ENCODE results near the gene RGS3.

The RGS3 gene

DNA sequence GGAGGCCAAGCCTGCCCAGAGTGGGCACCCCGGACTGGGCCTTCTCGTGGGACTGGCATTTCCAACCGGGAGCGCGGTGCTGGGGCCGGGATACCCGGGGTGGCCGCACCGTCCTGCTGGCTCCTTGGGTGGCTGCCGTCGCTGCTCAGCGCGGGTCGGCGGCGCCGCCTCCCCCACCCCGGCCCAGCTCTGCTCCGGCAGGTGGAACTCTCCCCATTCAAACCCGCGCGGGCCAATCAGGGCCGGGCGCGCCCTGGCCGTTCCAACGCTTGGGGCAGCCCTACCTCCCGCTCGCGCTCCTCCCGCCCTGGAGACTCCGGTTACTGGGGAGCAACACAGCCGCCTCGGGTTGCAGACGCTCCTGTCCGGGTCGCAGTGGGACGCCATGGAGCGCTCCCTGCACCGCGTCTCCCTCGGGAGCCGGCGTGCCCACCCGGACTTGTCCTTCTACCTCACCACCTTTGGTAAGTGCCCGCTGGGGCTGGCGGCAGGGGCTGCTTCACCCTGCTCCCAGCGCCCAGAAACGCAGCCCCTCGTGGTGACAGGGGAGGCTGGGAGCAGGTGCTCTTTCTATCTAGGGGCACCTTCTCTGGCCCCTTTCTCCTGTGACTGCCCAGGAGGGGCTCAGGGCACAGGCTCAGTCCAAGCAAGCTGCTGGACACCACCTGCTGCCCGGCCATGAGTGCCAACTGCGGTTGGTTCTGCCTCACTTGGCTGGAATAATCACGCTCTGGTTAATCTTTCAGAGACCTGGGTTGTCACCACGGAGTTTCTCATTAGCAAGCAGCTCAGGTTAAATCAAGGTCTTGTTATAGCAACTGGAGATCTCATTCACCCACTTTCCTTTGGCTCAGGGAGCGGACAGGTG is at the start of gene RGS3:
TSS of gene RGS3 (plus strand) at position 310 of the 868 bp plus-strand sequence. CDS start at position 386, 76 bp downstream.
- Histone ChIP-seq H3K9me3 (no peaks in the 10 kb centered on the region), H3K27ac (peak within 1 kb of the TSS; percentile 79 to 82), H3K27me3 (no peaks in the 10 kb centered on the region), H3K4me3 (peak within 1 kb of the TSS; percentile 59 to 70), H3K36me3 (no peaks in the 10 kb centered on the region), H3K4me1 (peaks cover 0 to 47% (median 14%) of the 10 kb centered on the region in 4 donors)
- TF ChIP-seq, protein P1, sequence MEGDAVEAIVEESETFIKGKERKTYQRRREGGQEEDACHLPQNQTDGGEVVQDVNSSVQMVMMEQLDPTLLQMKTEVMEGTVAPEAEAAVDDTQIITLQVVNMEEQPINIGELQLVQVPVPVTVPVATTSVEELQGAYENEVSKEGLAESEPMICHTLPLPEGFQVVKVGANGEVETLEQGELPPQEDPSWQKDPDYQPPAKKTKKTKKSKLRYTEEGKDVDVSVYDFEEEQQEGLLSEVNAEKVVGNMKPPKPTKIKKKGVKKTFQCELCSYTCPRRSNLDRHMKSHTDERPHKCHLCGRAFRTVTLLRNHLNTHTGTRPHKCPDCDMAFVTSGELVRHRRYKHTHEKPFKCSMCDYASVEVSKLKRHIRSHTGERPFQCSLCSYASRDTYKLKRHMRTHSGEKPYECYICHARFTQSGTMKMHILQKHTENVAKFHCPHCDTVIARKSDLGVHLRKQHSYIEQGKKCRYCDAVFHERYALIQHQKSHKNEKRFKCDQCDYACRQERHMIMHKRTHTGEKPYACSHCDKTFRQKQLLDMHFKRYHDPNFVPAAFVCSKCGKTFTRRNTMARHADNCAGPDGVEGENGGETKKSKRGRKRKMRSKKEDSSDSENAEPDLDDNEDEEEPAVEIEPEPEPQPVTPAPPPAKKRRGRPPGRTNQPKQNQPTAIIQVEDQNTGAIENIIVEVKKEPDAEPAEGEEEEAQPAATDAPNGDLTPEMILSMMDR (IDR thresholded peaks at IDR 0.05): peak in 1 of 2 experiments; percentile 26
- peak in 1 of 2 donors; percentile 84 for DNase-seq
- intact Hi-C loops (cut with DNase I; ENCODE audit: low total_unique reads): no loop called here

DNA sequence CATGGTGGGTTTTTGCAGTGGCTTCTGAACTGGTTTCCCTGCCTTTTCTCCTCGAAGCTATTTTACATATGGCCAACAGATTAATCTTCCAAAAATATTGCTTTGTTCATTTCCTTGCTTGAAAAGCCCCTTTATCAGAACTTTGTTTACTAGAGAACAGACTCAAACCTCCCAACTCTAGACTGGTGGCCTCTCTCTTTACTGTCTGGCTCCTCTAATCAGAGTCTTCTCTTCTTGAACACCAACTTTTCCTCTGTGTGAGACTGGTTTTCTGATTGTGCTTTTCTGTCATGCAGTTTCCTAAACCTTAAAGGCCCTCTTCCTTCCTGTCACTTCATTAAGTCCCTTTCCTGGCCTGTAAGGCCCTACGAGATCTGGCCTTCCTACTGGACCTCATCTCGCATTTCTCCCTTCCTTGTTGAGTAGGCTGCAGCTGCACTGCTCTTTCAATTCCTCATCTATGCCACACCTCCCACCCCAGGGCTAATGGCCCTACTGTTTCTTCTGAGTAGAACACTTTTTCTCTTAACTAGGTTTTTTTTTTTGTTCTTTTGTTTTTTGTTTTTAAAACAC is 47.3 kb upstream of the RGS3 start:
- Histone ChIP-seq H3K4me3 (no peak overlapping the region), H3K36me3 (no peaks in the 10 kb centered on the region), H3K27ac (no peak overlapping the region), H3K9me3 (no peaks in the 10 kb centered on the region), H3K4me1 (no peaks in the 10 kb centered on the region), H3K27me3 (no peaks in the 10 kb centered on the region)
- TF ChIP-seq, protein P1 (IDR thresholded peaks at IDR 0.05): no peak
- DNase-seq: no peak
- intact Hi-C loops (cut with DNase I; ENCODE audit: low total_unique reads): no loop called here

DNA sequence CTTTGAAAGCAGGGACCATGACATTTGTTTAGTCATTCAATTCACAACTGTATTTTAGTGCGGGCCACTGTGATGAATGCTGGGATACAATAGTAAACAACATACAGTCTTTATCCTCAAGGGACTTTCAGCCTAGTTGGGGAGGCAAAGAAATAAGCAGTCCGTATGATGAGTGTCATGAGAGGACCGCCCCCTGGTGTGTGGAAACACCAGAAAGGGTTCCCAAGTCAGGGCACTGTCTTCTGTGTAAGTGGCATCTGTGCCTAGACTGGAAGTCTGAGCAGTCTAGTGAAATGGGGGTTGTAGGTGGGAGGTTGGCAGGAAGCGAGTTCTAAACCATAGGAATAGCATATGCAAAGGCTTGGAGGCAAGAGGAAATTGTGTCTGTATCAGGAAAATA is 46.2 kb upstream of the RGS3 start:
- Histone ChIP-seq H3K4me1 (no peaks in the 10 kb centered on the region), H3K27me3 (no peaks in the 10 kb centered on the region), H3K27ac (no peak overlapping the region), H3K36me3 (no peaks in the 10 kb centered on the region), H3K4me3 (no peak overlapping the region), H3K9me3 (no peaks in the 10 kb centered on the region)
- TF ChIP-seq, protein P1 (IDR thresholded peaks at IDR 0.05): no peak
- DNase-seq: no peak
- intact Hi-C loops (cut with DNase I; ENCODE audit: low total_unique reads): no loop called here

DNA sequence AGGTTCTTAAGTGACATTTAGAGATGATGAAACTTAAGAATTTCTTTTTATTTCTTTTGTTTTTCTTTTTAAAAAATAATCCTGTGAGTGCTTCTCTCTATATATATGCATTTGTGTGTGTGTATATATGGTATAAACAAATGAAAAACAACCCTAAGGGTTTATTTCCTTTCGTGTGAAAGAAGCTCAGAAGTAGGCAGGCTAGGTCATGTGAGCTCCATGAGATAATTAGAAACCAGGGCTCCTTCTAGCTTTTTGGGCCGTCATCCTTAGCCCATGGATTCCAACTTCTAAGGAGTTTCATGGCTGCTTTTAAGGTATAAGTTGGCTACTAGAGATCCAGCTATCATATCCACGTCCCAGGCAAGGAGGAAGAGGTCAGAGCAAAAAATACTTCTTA is 41.8 kb upstream of the RGS3 start:
- peaks cover 0 to 4% of the 10 kb centered on the region in 2 donors for H3K27me3 ChIP-seq
- H3K4me3 ChIP-seq: no peak overlapping the region
- no peaks in the 10 kb centered on the region for H3K9me3 ChIP-seq
- H3K27ac ChIP-seq: no peak overlapping the region
- TF ChIP-seq, protein P1 (IDR thresholded peaks at IDR 0.05): no peak
- no peak for DNase-seq
- H3K4me1 ChIP-seq: no peaks in the 10 kb centered on the region
- intact Hi-C loops (cut with DNase I; ENCODE audit: low total_unique reads): loop anchor here (10.0 kb wide), 1 partner anchor 373 kb away; no protein-coding TSS in a partner anchor
- H3K36me3 ChIP-seq: no peaks in the 10 kb centered on the region

DNA sequence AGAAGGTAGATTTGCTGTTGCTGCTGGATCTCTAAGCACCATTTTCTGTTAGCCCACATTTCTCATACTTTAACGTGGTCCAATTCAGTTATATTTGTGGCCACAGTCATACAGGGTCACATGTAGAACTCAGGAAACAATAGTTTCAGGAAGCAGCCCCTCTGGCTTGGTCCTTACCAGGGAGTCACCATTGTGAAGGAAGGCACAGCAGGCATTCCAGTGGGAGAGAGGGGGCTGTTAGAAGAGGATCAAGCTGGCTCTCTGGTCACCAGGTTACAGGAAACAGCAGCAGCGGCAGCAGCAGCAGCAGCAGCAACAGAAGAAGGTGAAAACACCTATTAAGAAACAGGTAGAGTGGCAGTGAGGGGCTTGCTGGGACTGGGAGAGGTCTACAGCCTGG is 38.5 kb upstream of the RGS3 start:
- no peaks in the 10 kb centered on the region for H3K9me3 ChIP-seq
- H3K27ac ChIP-seq: no peak overlapping the region
- H3K4me1 ChIP-seq: no peaks in the 10 kb centered on the region
- H3K27me3 ChIP-seq: peaks cover 0 to 4% of the 10 kb centered on the region in 2 donors
- no peak for DNase-seq
- no peaks in the 10 kb centered on the region for H3K36me3 ChIP-seq
- intact Hi-C loops (cut with DNase I; ENCODE audit: low total_unique reads): loop anchor here (10.0 kb wide), 1 partner anchor 370 kb away; no protein-coding TSS in a partner anchor
- TF ChIP-seq, protein P1 (IDR thresholded peaks at IDR 0.05): no peak
- no peak overlapping the region for H3K4me3 ChIP-seq

Measured in tibial artery (tissue), 4 donors.